Ishikawa (cell line): ENCODE results near the gene RSU1.
A peak's percentile ranks its signal among the peaks of the same experiment; 100 is the strongest.

Experiments used
- CEBPB ChIP-seq: IDR thresholded peaks from 2 replicates; pipeline ENCODE4 v1.6.1; 2012
- CREB1 ChIP-seq: IDR thresholded peaks from 2 replicates; pipeline ENCODE4 v1.6.1; 2012; ENCODE audit warnings: low read depth
- EGR1 ChIP-seq: IDR thresholded peaks from 2 replicates; pipeline ENCODE4 v1.6.1; 2012
- EP300 ChIP-seq: IDR thresholded peaks from 2 replicates; pipeline ENCODE4 v1.6.1; 2012; ENCODE audit warnings: borderline replicate concordance
- FOXM1 ChIP-seq: IDR thresholded peaks from 2 replicates; pipeline ENCODE4 v1.6.1; 2012; ENCODE audit warnings: low read depth, borderline replicate concordance
- MAX ChIP-seq: IDR thresholded peaks from 2 replicates; pipeline ENCODE4 v1.6.1; 2012
- NFIC ChIP-seq: IDR thresholded peaks from 2 replicates; pipeline ENCODE4 v1.6.1; 2012
- RAD21 ChIP-seq: IDR thresholded peaks from 2 replicates; pipeline ENCODE4 v1.6.1; 2012; ENCODE audit warnings: low read depth
- REST ChIP-seq: IDR thresholded peaks from 2 replicates; pipeline ENCODE4 v1.6.1; 2012; ENCODE audit warnings: low read depth, mild to moderate bottlenecking
- TAF1 ChIP-seq: IDR thresholded peaks from 2 replicates; pipeline ENCODE4 v1.6.1; 2012; ENCODE audit warnings: low read depth, mild to moderate bottlenecking
- TCF12 ChIP-seq: IDR thresholded peaks from 2 replicates; pipeline ENCODE4 v1.6.1; 2012; ENCODE audit warnings: low read depth
- TEAD4 ChIP-seq: IDR thresholded peaks from 2 replicates; pipeline ENCODE4 v1.6.1; 2012
- USF1 ChIP-seq: IDR thresholded peaks from 2 replicates; pipeline ENCODE4 v1.6.1; 2012
- YY1 ChIP-seq: IDR thresholded peaks from 2 replicates; pipeline ENCODE4 v1.6.1; 2012; ENCODE audit warnings: low read depth
- ZBTB7A ChIP-seq: IDR thresholded peaks from 2 replicates; pipeline ENCODE4 v1.6.1; 2012; ENCODE audit warnings: low read depth

RSU1 gene

GRCh38 chr10:16817125-16818019, at the start of gene RSU1:
TSS of gene RSU1 (minus strand) at chr10:16817424. CDS start at chr10:16817081, 343 bp downstream.
- TF ChIP-seq TCF12 (no peak), TEAD4 (no peak), FOXM1 (no peak), REST (no peak), EGR1 (no peak), RAD21 (no peak), CREB1 (no peak), YY1 (no peak), TAF1 (peak; percentile 51), NFIC (no peak), ZBTB7A (no peak), USF1 (peak; percentile 54; the same call in 1 of the 2 replicates), MAX (peak; percentile 67; the same call in 1 of the 2 replicates), CEBPB (peak; percentile 97), EP300 (no peak)

- TF ChIP-seq USF1 (no peak), NFIC (no peak), CEBPB (no peak), TAF1 (no peak), TCF12 (no peak), REST (no peak), MAX (no peak)
Observed at GRCh38 chr10:16866541-16867275, 49.5 kb upstream of the RSU1 start.

- TF ChIP-seq EGR1: no peak
- TF ChIP-seq NFIC: no peak
- TF ChIP-seq EP300: no peak
- TF ChIP-seq ZBTB7A: no peak
- TF ChIP-seq RAD21: no peak
- TF ChIP-seq USF1: no peak
- no peak for TF ChIP-seq CREB1
- TF ChIP-seq TCF12: no peak
- no peak for TF ChIP-seq TAF1
- no peak for TF ChIP-seq YY1
- TF ChIP-seq CEBPB: no peak
- TF ChIP-seq REST: no peak
- no peak for TF ChIP-seq FOXM1
- TF ChIP-seq MAX: no peak
- no peak for TF ChIP-seq TEAD4
Observed at GRCh38 chr10:16865766-16866165, 48.5 kb upstream of the RSU1 start.
